SK-N-SH (cell line): ENCODE results near the gene LONRF2. TPM values are rescaled to one million over a fixed set of nuclear protein-coding genes. Genes with fewer than 3 reads are reported as not detected.

Experiments
- CTCF ChIA-PET: fragments of 300-600, 350-600 bp; formaldehyde crosslinking; extraction: SDS; loops from one replicate; lab custom pipeline; 2021; lab: Yijun Ruan, JAX
- POLR2A ChIA-PET: fragments of 350-600 bp; sonication (Branson Sonifier 250); formaldehyde crosslinking; extraction: SDS; loops from one replicate; lab custom pipeline; 2020; ENCODE audit warnings: antibody characterized with exemption, inconsistent platforms; lab: Yijun Ruan, JAX
- DNase-seq: peaks from one replicate; pipeline ENCODE4 v3.0.0; 2012
- H2AFZ ChIP-seq: fragments of 200-600 bp; sonication (generic); 2 replicates; pipeline ENCODE4 v1.8.1; 2016; ENCODE audit warnings: antibody characterized with exemption, mild to moderate bottlenecking, low read depth
- H3F3A ChIP-seq: fragments of 200-600 bp; sonication (generic); replicated peaks from 2 replicates; pipeline ENCODE3; 2016; ENCODE audit warnings: antibody characterized with exemption, mild to moderate bottlenecking; ENCODE audit not compliant: insufficient read depth
- H3K27ac ChIP-seq, 2 experiments: fragments of 200-500 bp in 1 of 2; fragments of 200-600 bp in 1 of 2; sonication (Bioruptor generic) in 1 of 2; sonication (generic), shearing (Covaris generic) in 1 of 2; 2 replicates each; pipeline versions ENCODE4 v1.5.1 to v1.6.1; 2014 to 2016; ENCODE audit warnings: low read depth in 2 of 2, inconsistent platforms in 1 of 2, low read length in 1 of 2, mild to moderate bottlenecking in 1 of 2, mixed read lengths in 1 of 2
- H3K27me3 ChIP-seq: fragments of 200-600 bp; sonication (generic), shearing (Covaris generic); 2 replicates; pipeline ENCODE4 v1.6.1; 2016; ENCODE audit warnings: mixed run types; ENCODE audit not compliant: insufficient read depth
- H3K36me3 ChIP-seq, 2 experiments: fragments of 200-500 bp in 1 of 2; fragments of 200-600 bp in 1 of 2; sonication (Bioruptor generic) in 1 of 2; sonication (generic) in 1 of 2; replicated peaks in 1 of 2; 2 replicates each; pipeline versions ENCODE3 to v1.5.1; 2014 to 2016; ENCODE audit warnings: low read length in 1 of 2, mild to moderate bottlenecking in 1 of 2; ENCODE audit not compliant: insufficient read depth in 2 of 2, control insufficient read depth in 1 of 2
- H3K4me1 ChIP-seq, 2 experiments: fragments of 200-500 bp in 1 of 2; fragments of 200-600 bp in 1 of 2; sonication (Bioruptor generic) in 1 of 2; sonication (generic), shearing (Covaris generic) in 1 of 2; 2 replicates each; pipeline versions ENCODE4 v1.5.1 to v1.6.1; 2014 to 2016; ENCODE audit warnings: low read depth in 1 of 2, low read length in 1 of 2, mixed run types in 1 of 2; ENCODE audit not compliant: insufficient read depth in 2 of 2, control insufficient read depth in 1 of 2
- H3K4me2 ChIP-seq: fragments of 200-600 bp; sonication (generic), shearing (Covaris generic); 2 replicates; pipeline ENCODE4 v1.6.1; 2017; ENCODE audit warnings: mixed run types
- H3K4me3 ChIP-seq, 2 experiments: fragments of 200-500 bp in 1 of 2; fragments of 200-600 bp in 1 of 2; sonication (Bioruptor generic) in 1 of 2; sonication (generic), shearing (Covaris generic) in 1 of 2; 2 replicates each; pipeline versions ENCODE4 v1.5.1 to v1.8.1; 2014 to 2016; ENCODE audit warnings: low read depth in 2 of 2, inconsistent platforms in 1 of 2, low read length in 1 of 2, mild to moderate bottlenecking in 1 of 2, mixed read lengths in 1 of 2, moderate library complexity in 1 of 2
- H3K79me2 ChIP-seq: fragments of 200-600 bp; sonication (generic); 2 replicates; pipeline ENCODE4 v1.8.1; 2017; ENCODE audit warnings: mild to moderate bottlenecking; ENCODE audit not compliant: insufficient read depth
- H3K9ac ChIP-seq: fragments of 200-600 bp; sonication (generic); 2 replicates; pipeline ENCODE4 v1.6.1; 2017; ENCODE audit warnings: mixed run types
- H3K9me2 ChIP-seq: fragments of 200-600 bp; sonication (generic); 2 replicates; pipeline ENCODE4 v1.6.1; 2017; ENCODE audit warnings: mixed run types
- H3K9me3 ChIP-seq: fragments of 200-600 bp; sonication (generic); 2 replicates; pipeline ENCODE4 v1.6.1; 2017; ENCODE audit warnings: mixed run types, mild to moderate bottlenecking, moderate library complexity
- H4K20me1 ChIP-seq: fragments of 200-600 bp; sonication (generic); 2 replicates; pipeline ENCODE4 v1.6.1; 2017; ENCODE audit warnings: mild to moderate bottlenecking, mixed run types; ENCODE audit not compliant: insufficient read depth
- CHD2 ChIP-seq: fragments of 150-350 bp; IDR thresholded peaks from 2 replicates; pipeline ENCODE4 v1.6.1; 2018; ENCODE audit warnings: low read length; ENCODE audit not compliant: partially characterized antibody
- ELF1 ChIP-seq: IDR thresholded peaks from 2 replicates; pipeline ENCODE4 v1.4.0; 2012
- EP300 ChIP-seq, 2 experiments: IDR thresholded peaks; 2 replicates each; pipeline versions ENCODE4 v1.4.0 to v1.6.1; 2012; ENCODE audit warnings: borderline replicate concordance in 1 of 2, low read depth in 1 of 2, low read length in 1 of 2
- FOSL2 ChIP-seq: IDR thresholded peaks from 2 replicates; pipeline ENCODE4 v1.4.0; 2012; ENCODE audit warnings: low read depth, mild to moderate bottlenecking, moderate library complexity, borderline replicate concordance
- FOXM1 ChIP-seq: IDR thresholded peaks from 2 replicates; pipeline ENCODE4 v1.4.0; 2012; ENCODE audit warnings: low read depth, mild to moderate bottlenecking
- GABPA ChIP-seq: IDR thresholded peaks from 2 replicates; pipeline ENCODE4 v1.4.0; 2012; ENCODE audit warnings: low read depth, mild to moderate bottlenecking
- GATA2 ChIP-seq: sonication (generic); formaldehyde crosslinking; IDR thresholded peaks from 2 replicates; pipeline ENCODE4 v1.5.0; 2020; ENCODE audit warnings: mild to moderate bottlenecking, missing genetic modification reagents
- JUND ChIP-seq: IDR thresholded peaks from 2 replicates; pipeline ENCODE4 v1.4.0; 2012
- NRF1 ChIP-seq: IDR thresholded peaks from 2 replicates; pipeline ENCODE4 v1.6.1; 2012; ENCODE audit warnings: low read depth, mild to moderate bottlenecking, low read length
- POLR2AphosphoS5 ChIP-seq: IDR thresholded peaks from 2 replicates; pipeline ENCODE4 v1.6.1; 2012; ENCODE audit warnings: low read depth, low read length
- RAD21 ChIP-seq: IDR thresholded peaks from 2 replicates; pipeline ENCODE4 v1.6.1; 2012; ENCODE audit warnings: mild to moderate bottlenecking, low read length
- RCOR1 ChIP-seq: fragments of 150-350 bp; IDR thresholded peaks from 2 replicates; pipeline ENCODE4 v1.6.1; 2017; ENCODE audit warnings: antibody characterized with exemption, low read length
- RFX5 ChIP-seq: IDR thresholded peaks from 2 replicates; pipeline ENCODE4 v1.6.1; 2012; ENCODE audit warnings: mild to moderate bottlenecking, improper control_type of control experiment, low read length
- RXRA ChIP-seq: IDR thresholded peaks from 2 replicates; pipeline ENCODE4 v1.4.0; 2012; ENCODE audit warnings: low read depth, mild to moderate bottlenecking, borderline replicate concordance
- SIN3A ChIP-seq: IDR thresholded peaks from 2 replicates; pipeline ENCODE4 v1.6.1; 2012; ENCODE audit warnings: low read depth, mild to moderate bottlenecking, low read length, moderate library complexity, borderline replicate concordance
- TEAD4 ChIP-seq: IDR thresholded peaks from 2 replicates; pipeline ENCODE4 v1.4.0; 2012; ENCODE audit warnings: mild to moderate bottlenecking, borderline replicate concordance; ENCODE audit not compliant: insufficient read depth
- YY1 ChIP-seq: IDR thresholded peaks from 2 replicates; pipeline ENCODE4 v1.4.0; 2012; ENCODE audit warnings: low read depth, mild to moderate bottlenecking
- WGBS: methylation state at CpG from one replicate; pipeline ENCODE4 v1.1.6; 2017; ENCODE audit warnings: low lambda C conversion rate; 5-methylcytosine and 5-hydroxymethylcytosine counted together
- polyA plus RNA-seq, 3 experiments: library from polyadenylated mRNA; depleted of rRNA; stranded (reverse); fragments of >200 nt; gene quantifications; 2 replicates each; pipeline ENCODE4 v1.2.3, GENCODE V29; 2012
- TF ChIP-seq, protein P1 (sequence below): IDR thresholded peaks from 2 replicates; pipeline ENCODE4 v1.4.0; 2012; ENCODE audit warnings: low read depth, borderline replicate concordance
- TF ChIP-seq, protein P2 (sequence below): IDR thresholded peaks from 2 replicates; pipeline ENCODE4 v1.4.0; 2012; ENCODE audit warnings: low read depth
- TF ChIP-seq, protein P3 (sequence below): fragments of 150-350 bp; IDR thresholded peaks from 2 replicates; pipeline ENCODE4 v1.6.1; 2017; ENCODE audit warnings: antibody characterized with exemption, low read length, low read depth, borderline replicate concordance

Gene LONRF2
- polyA plus RNA-seq, 1 of the 3 experiments (the other 2 are of a cell fraction): 2.0 TPM

DNA sequence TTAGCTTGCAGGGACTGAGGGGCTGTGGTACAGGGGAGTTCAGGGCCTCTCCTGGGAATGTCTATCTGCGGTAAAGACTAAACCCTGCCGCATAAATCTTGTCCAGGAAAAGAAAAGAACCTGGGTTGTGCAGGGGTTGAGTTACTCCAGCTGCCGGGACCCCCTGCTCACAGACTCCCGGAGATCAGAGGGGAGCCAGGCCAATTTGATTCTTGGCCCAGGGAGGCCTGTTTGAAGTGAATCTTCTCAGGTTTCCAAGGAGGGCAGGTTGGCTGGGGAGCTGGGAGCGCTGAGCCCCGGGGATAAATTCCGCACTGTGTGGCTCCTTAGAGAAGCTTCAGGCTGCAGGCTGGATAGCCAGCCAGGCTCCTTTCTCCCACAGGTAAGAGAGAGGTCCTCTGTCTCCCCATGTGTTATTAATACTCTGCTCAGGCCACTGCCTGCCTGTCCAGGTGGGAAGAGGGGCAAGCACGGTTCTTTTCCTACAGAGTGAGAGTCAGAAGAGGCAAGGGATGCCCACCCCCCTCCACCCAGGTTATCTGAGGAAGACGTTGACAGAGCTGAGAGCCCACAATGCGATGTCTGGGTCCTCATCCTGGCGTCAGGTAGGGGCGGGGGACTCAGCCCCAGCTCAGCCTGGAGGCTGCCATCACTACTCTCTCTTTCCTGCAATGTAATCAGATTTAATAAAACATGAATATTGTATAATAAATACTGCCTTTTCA is 82.7 kb downstream of the LONRF2 start:
- Histone ChIP-seq H3K4me3 (no peak overlapping the region), H2AFZ (no peak overlapping the region), H3F3A (no peaks in the 10 kb centered on the region), H3K4me1 (peaks cover 0 to 19% of the 10 kb centered on the region in 2 experiments; a peak in 1 of 4 replicates), H3K4me2 (no peak overlapping the region), H3K79me2 (no peaks in the 10 kb centered on the region), H3K9me2 (no peaks in the 10 kb centered on the region), H3K27me3 (no peaks in the 10 kb centered on the region), H3K36me3 (no peaks in the 10 kb centered on the region), H4K20me1 (no peaks in the 10 kb centered on the region), H3K9ac (no peak overlapping the region), H3K9me3 (no peaks in the 10 kb centered on the region), H3K27ac (no peak overlapping the region)
- ChIA-PET POLR2A (no interaction called here), CTCF (interaction anchor here (0.9 to 2.7 kb wide), 5 partner anchors 31 to 681 kb away, joined by 3 to 8 read pairs (median 4); no protein-coding TSS in a partner anchor)
- 70% methylated on average over 8 of the region's 12 CpGs for WGBS
- TF ChIP-seq FOXM1: no peak
- no peak for TF ChIP-seq TEAD4
- TF ChIP-seq CHD2: no peak
- no peak for TF ChIP-seq RXRA
- TF ChIP-seq, protein P1, sequence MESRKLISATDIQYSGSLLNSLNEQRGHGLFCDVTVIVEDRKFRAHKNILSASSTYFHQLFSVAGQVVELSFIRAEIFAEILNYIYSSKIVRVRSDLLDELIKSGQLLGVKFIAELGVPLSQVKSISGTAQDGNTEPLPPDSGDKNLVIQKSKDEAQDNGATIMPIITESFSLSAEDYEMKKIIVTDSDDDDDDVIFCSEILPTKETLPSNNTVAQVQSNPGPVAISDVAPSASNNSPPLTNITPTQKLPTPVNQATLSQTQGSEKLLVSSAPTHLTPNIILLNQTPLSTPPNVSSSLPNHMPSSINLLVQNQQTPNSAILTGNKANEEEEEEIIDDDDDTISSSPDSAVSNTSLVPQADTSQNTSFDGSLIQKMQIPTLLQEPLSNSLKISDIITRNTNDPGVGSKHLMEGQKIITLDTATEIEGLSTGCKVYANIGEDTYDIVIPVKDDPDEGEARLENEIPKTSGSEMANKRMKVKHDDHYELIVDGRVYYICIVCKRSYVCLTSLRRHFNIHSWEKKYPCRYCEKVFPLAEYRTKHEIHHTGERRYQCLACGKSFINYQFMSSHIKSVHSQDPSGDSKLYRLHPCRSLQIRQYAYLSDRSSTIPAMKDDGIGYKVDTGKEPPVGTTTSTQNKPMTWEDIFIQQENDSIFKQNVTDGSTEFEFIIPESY: no peak
- no peak for TF ChIP-seq YY1
- no peak for TF ChIP-seq RAD21
- no peak for TF ChIP-seq GATA2
- no peak for TF ChIP-seq EP300 (IDR thresholded peaks at IDR 0.05; ENCODE audit: borderline replicate concordance in 1 of 2, low read depth in 1 of 2, low read length in 1 of 2)
- no peak for TF ChIP-seq GABPA
- no peak for TF ChIP-seq RCOR1
- TF ChIP-seq, protein P2, sequence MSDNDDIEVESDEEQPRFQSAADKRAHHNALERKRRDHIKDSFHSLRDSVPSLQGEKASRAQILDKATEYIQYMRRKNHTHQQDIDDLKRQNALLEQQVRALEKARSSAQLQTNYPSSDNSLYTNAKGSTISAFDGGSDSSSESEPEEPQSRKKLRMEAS: no peak
- no peak for TF ChIP-seq ELF1
- no peak for TF ChIP-seq SIN3A
- TF ChIP-seq JUND: no peak
- no peak for TF ChIP-seq FOSL2
- TF ChIP-seq, protein P3, sequence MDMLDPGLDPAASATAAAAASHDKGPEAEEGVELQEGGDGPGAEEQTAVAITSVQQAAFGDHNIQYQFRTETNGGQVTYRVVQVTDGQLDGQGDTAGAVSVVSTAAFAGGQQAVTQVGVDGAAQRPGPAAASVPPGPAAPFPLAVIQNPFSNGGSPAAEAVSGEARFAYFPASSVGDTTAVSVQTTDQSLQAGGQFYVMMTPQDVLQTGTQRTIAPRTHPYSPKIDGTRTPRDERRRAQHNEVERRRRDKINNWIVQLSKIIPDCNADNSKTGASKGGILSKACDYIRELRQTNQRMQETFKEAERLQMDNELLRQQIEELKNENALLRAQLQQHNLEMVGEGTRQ: no peak
- TF ChIP-seq POLR2AphosphoS5: no peak
- no peak for TF ChIP-seq NRF1
- TF ChIP-seq RFX5: no peak
- DNase-seq: no peak
